Kidney glomerular epithelial cell (primary cell): Measurements from ENCODE around the gene PKNOX1.
"Not testable (repeated sequence)": the region's sequence is repeated elsewhere in the genome, so short reads cannot be mapped to it uniquely, and the experiment has no call there.

ENCODE experiments used
- DNase-seq: peaks from one replicate; lab custom pipeline; 2025; lab: John Stamatoyannopoulos, UW

The PKNOX1 gene

GRCh38 chr21:42956824-42957630 is 17.3 kb upstream of the PKNOX1 start:
- DNase-seq = no peak

DNA sequence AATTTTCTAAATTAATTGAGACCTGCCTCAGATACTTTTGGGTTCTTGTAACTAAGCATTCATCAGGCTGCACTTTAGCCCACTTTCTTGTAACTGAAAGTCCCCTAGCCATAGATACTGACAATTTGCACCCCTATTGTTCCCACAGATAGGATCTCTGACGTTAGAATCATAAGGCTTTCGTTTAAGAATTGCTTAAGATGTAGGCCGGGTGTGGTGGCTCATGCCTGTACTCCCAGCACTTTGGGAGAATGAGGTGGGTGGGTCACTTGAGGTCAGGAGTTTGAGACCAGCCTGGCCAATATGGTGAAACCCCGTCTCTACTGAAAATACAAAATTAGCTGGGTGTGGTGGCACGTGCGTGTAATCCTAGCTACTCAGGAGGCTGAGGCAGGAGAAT is 16.2 kb upstream of the PKNOX1 start:
- not testable (repeated sequence) for DNase-seq

DNA sequence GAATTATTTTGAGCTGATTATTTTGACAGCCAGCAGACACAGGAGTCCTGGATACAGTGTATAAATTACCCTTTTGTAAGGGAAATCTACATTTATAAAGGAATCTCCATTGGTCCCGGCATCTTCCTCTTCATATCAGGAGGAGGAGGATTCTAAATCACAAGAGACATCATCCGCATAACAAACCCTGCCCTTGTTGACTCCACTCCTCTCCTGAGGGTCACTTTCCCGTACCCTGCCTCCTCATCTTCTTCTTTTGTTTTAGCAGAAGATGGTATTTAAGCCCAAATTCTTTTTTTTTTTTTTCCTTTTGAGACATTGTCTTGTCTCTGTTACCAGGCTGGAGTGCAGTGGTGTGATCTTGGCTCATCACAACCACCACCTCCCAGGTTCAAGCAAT is 14.6 kb upstream of the PKNOX1 start:
- no peak for DNase-seq

DNA sequence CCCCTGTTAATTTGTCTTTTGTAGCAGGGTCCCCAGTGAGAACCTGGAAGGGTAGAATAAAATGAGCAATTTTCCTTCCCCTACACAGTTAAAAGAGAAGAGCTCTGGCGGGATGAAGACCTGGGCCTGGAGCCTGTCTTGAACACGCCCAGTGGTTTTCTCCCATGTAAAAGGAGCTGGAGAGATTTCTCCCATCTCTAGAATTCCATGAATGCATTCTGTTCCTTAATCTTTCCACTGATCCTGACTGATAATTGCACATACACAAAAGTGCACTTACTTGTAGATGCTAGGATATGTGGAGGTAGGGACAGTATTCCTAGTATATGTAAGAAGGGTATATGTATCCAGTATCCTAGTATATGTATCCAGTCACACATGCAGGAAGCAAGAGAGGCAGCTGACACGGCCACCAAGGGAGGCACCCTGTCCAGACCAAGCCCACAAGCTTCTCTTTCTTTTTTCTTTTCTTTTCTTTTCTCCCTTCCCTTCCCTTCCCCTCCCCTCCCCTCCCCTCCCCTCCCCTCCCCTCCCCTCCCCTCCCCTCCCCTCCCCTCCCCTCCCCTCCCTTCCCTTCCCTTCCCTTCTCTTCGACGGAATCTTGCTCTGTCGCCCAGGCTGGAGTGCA is 11.9 kb upstream of the PKNOX1 start:
- DNase-seq = no peak

GRCh38 chr21:42964086-42964485 is 10.3 kb upstream of the PKNOX1 start:
- DNase-seq = no peak

DNA sequence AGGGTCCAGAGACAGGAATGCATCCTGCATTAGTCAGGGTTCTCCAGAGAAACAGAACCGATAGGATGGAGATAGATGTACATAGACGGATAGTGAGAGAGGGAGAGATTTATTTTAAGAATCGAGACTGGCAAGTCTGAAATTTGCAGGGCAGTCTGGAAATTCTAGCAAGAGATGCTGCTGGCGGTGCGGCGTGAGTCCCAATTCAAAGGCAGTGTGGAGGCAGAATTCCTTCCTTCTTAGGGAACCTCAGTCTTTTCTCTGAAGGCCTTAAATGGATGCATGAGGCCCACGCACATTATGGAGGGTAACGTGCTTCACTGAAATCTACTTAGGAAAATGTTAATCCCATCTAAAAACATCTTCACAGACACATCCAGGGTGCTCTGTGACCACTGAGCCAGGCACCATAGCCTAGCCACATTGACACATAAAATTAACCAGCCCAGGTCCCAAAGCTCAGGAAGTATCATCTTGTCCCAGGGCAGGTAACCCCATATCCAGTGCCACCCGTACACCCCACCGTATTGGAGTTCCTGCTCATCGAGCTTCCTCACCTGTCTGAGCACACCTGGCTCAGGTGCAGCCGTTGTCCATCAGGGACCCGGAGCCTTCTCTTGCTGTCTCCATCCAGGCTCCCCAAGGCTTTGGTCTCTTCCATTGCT is 9.7 kb upstream of the PKNOX1 start:
- no peak for DNase-seq

DNA sequence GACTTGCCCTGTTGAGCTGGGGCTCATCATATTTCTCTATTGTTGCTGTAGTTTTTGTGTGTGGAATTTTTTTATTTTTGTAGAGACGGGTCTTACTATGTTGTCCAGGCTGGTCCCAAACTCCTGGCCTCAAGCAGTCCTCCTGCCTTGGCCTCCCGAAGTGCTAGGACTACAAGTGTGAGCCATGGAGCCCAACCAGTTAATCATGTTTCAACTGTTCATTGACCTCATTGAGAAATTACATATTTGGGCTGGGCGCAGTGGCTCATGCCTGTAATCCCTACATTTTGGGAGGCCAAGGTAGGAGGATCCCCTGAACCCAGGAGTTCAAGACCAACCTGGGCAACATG is 9.2 kb upstream of the PKNOX1 start:
- no peak for DNase-seq

GRCh38 chr21:42967616-42968015 is 6.7 kb upstream of the PKNOX1 start:
- not testable (repeated sequence) for DNase-seq

DNA sequence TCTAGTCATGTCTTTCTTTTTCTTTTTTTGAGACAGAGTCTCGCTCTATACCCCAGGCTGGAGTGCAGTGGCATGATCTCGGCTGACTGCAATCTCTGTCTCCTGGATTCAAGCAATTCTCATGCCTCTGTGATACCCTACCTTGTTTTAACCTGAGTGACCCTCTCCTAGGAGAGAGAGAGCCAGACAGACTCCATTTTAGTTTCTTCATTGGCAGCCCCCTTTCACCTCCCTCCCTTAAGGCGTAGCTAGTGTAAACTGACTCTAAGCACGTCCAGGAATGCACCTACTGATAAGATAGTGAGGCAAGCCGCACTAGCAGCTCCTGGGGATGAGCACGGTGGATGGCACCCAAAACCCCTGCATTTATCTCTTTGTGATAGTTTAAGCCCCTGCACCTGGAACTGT is 5.2 kb upstream of the PKNOX1 start:
- DNase-seq = no peak

GRCh38 chr21:42970946-42971653 is 3.3 kb upstream of the PKNOX1 start:
- no peak for DNase-seq

DNA sequence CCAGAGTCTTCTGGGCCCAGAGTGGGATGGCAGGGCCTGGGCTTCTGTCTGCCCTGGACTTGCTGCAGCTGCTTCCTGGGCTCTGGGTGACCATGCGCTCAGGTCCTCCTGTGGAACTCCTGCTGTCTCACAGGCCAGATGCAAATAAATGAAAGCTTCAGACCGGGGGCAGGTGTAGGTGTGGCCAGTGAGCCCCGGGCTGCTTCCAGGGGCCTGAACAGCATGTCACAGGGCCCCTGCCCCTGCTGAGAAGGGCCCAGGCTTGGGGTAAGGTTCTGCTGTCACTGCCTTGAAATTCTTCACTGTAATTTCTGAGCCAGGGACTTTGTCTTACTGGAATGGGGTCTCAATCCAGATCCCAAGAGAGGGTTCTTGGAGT is 2.5 kb upstream of the PKNOX1 start:
- no peak for DNase-seq

GRCh38 chr21:42973309-42973990 is 912 bp upstream of the PKNOX1 start:
- DNase-seq = no peak

- no peak for DNase-seq
Measured at GRCh38 chr21:42974832-42975820, 764 bp downstream of the PKNOX1 start.

DNA sequence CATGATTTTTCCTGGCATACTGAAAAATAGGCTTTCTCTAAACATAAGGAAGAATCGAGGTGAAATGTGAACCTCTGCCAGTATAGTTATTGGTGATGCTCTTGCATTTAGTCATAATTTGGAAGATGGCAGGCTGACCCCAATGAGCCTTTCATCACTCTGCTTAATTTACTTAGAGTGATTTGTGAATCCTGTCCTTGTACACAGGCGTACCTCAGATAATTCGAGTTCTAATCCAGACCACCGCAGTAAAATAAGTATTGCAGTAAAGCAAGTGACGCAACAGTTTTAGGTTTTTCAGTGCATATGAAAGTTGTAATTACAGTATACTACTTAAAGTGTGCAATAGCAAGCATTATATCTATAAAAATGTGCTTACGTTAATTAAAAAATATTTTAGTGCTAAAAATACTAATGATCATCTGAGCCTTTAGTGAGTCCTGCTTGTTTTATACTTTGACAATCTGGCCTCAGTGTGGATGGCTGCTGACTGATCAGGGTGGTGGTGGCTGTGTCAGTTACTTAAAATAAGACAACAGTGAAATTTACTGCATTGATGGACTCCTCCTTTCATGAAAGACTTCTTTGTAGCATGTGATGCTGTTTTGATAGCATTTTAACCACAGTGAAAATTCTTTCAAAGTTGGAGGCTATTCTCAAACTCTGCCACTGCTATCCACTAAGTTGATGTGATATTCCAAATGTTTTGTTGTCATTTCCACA is 1.7 kb downstream of the PKNOX1 start:
- DNase-seq = no peak

DNA sequence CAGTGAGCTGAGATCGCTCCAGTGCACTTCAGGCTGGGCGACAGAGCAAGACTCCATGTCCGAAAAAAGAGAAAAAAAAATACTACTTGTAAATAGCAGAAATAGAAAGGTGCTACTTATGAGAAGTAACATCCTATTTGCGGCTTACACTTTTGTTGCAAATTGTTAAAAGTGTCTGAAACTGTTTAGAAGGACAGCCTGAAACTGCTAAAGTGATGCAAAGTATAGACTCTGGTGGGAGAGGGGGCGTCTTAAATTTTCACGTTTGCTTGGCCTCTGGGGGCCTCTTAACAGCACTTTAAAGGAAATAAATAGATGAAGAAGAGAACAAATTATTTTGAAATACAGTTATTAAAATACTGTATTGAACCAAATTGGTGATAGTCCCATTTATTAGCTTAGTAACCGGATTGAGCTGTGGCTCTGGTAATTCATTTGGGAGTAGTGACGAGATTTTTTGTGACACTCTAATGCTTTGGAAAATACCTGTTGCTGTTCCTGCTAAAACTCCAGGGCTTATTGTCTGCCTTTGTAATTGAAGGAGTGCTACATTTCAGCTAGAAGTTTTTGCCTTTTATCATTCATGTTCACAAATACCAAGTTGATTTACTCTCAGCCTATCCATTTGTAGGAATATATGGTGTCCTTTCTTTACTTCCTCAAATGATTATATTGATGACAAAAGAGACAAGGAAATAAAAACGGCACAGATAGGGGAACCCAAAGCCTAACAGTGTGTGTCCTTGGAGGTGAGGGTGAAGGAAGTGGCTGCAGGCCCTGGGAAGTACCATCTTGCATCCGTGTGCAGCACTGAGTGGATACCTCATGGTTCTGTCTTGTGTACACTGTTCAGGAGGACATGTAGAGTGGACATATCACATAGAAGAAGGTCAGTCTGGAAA is 6.2 kb downstream of the PKNOX1 start:
- no peak for DNase-seq

DNA sequence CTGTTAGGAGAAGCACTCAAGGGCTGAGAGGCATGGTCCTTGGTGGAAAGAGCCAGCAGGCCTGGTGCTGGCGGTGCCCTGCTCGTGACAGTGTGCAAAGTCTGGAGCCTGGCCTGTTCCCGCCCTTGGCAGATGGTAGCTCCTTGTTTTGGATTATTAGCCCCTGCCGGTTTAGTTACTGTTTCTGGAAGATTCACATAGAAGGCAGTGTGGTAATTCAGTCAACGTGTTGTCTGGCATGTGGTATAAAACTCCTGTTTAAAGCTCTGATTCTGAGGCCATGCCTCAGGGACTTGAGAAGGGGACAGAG is 6.8 kb downstream of the PKNOX1 start:
- DNase-seq = no peak

DNA sequence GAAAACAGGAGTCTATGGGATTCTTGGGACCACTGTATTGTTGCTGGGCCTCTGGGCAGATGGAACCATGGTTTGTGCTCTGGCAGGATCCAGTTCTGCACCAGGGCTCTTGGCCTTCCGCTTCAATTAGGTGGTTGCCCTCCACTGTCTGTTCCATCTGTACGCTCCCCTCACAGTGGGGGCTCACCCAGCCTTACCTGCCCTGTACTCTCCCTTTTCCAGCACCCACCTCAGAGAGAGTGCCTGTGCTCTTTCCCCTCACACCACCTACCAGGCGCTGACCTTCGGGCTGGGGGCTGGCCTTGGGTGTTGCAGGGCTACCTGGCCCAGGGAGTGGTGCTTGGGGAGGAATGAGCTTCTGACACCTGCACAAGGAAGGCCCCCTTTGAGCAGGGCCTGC is 7.5 kb downstream of the PKNOX1 start:
- DNase-seq = no peak

- no peak for DNase-seq
Measured at GRCh38 chr21:42983103-42983502, 8.7 kb downstream of the PKNOX1 start.

DNA sequence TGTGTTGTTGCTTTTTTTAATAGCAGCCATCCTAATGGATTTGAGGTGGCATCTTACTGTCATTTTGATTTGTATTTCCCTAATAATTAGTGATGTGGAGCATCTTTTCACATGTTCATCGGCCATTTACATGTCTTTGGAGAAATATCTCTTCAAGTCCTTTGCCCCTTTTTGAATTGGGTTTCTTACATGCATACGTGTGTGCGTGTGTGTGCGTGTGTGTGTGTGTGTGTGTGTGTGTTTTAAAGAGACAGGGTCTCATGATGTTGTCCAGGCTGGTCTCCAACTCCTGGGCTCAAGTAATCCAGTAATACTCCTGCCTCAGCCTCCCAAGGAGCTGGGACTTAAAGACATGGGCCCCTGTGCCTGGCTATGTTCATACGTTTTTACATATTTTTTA is 9.5 kb downstream of the PKNOX1 start:
- DNase-seq = no peak
